NB4 (cell line): ENCODE measurements around the gene OXLD1.

ENCODE experiments used
- DNase-seq: peaks from one replicate; pipeline ENCODE4 v3.0.0; 2010; ENCODE audit warnings: low read depth
- H3K4me3 ChIP-seq: one replicate; pipeline ENCODE4 v1.5.1; 2011; ENCODE audit warnings: mild to moderate bottlenecking, low read depth, low read length, moderate library complexity
- MAX ChIP-seq: IDR thresholded peaks from 2 replicates; pipeline ENCODE4 v1.6.1; 2011; ENCODE audit warnings: low read depth, low read length
- MYC ChIP-seq: IDR thresholded peaks from 2 replicates; pipeline ENCODE4 v1.6.1; 2011; ENCODE audit warnings: low read depth, low read length
- POLR2A ChIP-seq: IDR thresholded peaks from 2 replicates; pipeline ENCODE4 v1.6.1; 2011; ENCODE audit warnings: mild to moderate bottlenecking; ENCODE audit not compliant: insufficient read length; ENCODE audit errors: extremely low read depth
- TF ChIP-seq, protein P1 (sequence below): IDR thresholded peaks from one replicate; pipeline ENCODE4 v1.5.1; 2012; ENCODE audit warnings: low read depth, low read length

OXLD1 gene

GRCh38 chr17:81691608-81692007 is 25.2 kb upstream of the OXLD1 start:
- TF ChIP-seq MYC (no peak), POLR2A (no peak)
- TF ChIP-seq, protein P1, sequence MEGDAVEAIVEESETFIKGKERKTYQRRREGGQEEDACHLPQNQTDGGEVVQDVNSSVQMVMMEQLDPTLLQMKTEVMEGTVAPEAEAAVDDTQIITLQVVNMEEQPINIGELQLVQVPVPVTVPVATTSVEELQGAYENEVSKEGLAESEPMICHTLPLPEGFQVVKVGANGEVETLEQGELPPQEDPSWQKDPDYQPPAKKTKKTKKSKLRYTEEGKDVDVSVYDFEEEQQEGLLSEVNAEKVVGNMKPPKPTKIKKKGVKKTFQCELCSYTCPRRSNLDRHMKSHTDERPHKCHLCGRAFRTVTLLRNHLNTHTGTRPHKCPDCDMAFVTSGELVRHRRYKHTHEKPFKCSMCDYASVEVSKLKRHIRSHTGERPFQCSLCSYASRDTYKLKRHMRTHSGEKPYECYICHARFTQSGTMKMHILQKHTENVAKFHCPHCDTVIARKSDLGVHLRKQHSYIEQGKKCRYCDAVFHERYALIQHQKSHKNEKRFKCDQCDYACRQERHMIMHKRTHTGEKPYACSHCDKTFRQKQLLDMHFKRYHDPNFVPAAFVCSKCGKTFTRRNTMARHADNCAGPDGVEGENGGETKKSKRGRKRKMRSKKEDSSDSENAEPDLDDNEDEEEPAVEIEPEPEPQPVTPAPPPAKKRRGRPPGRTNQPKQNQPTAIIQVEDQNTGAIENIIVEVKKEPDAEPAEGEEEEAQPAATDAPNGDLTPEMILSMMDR = no peak
- DNase-seq = no peak
- no peak overlapping the region for H3K4me3 ChIP-seq

GRCh38 chr17:81691196-81691595 is 24.8 kb upstream of the OXLD1 start:
- TF ChIP-seq MYC (no peak), MAX (no peak), POLR2A (no peak)
- TF ChIP-seq, protein P1 = no peak
- DNase-seq = no peak
- no peak overlapping the region for H3K4me3 ChIP-seq

GRCh38 chr17:81690549-81690948 is 24.1 kb upstream of the OXLD1 start:
- no peak for DNase-seq
- TF ChIP-seq, protein P1 = no peak
- TF ChIP-seq MYC (no peak), POLR2A (no peak), MAX (no peak)
- no peak overlapping the region for H3K4me3 ChIP-seq

GRCh38 chr17:81690066-81690465 is 23.7 kb upstream of the OXLD1 start:
- no peak for DNase-seq
- TF ChIP-seq, protein P1 = no peak
- no peak for TF ChIP-seq MAX
- no peak for TF ChIP-seq POLR2A
- H3K4me3 ChIP-seq = no peak overlapping the region

- TF ChIP-seq, protein P1 = no peak
- TF ChIP-seq MYC (no peak), MAX (no peak), POLR2A (no peak)
- no peak for DNase-seq
Observed at GRCh38 chr17:81688616-81689015, 22.2 kb upstream of the OXLD1 start.

GRCh38 chr17:81687770-81688541 is 21.6 kb upstream of the OXLD1 start:
- no peak for TF ChIP-seq MYC
- TF ChIP-seq, protein P1 = no peak
- no peak for TF ChIP-seq MAX
- TF ChIP-seq POLR2A = no peak
- no peak for DNase-seq
- no peak overlapping the region for H3K4me3 ChIP-seq

More at GRCh38 chr17:81688616-81689015, 22.2 kb upstream of the OXLD1 start:
- H3K4me3 ChIP-seq = no peak overlapping the region
